HEK293 (cell line): ENCODE results near the gene PARP15.

Source experiments
- CTCF ChIA-PET: fragments of 350-600 bp; formaldehyde crosslinking; extraction: SDS; loops from one replicate; lab custom pipeline; 2021; ENCODE audit warnings: antibody characterized with exemption; lab: Yijun Ruan, JAX
- POLR2A ChIA-PET: fragments of 300-600 bp; formaldehyde crosslinking; extraction: SDS; loops from one replicate; lab custom pipeline; 2020; ENCODE audit warnings: antibody characterized with exemption, inconsistent platforms; lab: Yijun Ruan, JAX
- H3K27ac ChIP-seq: fragments of 200-500 bp; sonication (Bioruptor generic); 2 replicates; pipeline ENCODE4 v1.5.1; 2014; ENCODE audit warnings: low read depth, low read length, control low read depth, inconsistent platforms; ENCODE audit errors: extremely low read depth
- H3K36me3 ChIP-seq, 2 experiments: fragments of 200-500 bp in 1 of 2; sonication (Bioruptor generic) in 1 of 2; 1 replicate in 1 of 2; 2 replicates in 1 of 2; pipeline ENCODE4 v1.5.1; 2014 to 2017; ENCODE audit warnings: inconsistent platforms in 2 of 2, low read length in 2 of 2; ENCODE audit not compliant: control insufficient read depth in 2 of 2, insufficient read depth in 1 of 2
- H3K4me1 ChIP-seq: fragments of 200-500 bp; sonication (Bioruptor generic); 2 replicates; pipeline ENCODE4 v1.5.1; 2014; ENCODE audit warnings: mild to moderate bottlenecking, low read length, inconsistent platforms; ENCODE audit not compliant: control insufficient read depth, insufficient read depth
- H3K4me3 ChIP-seq: 2 replicates; pipeline ENCODE4 v1.5.1; 2011; ENCODE audit warnings: low read depth, mild to moderate bottlenecking, control low read depth, low read length, moderate library complexity
- H3K9me3 ChIP-seq: fragments of 200-500 bp; sonication (Bioruptor generic); 2 replicates; pipeline ENCODE4 v1.5.1; 2014; ENCODE audit warnings: low read depth, low read length, inconsistent platforms; ENCODE audit not compliant: control insufficient read depth, insufficient read depth
- EGR2 ChIP-seq: fragments of 450-650 bp; formaldehyde crosslinking; IDR thresholded peaks from 2 replicates; pipeline ENCODE4 v1.5.1; 2016; ENCODE audit warnings: low read depth, missing biosample characterization, missing genetic modification characterization
- GLIS2 ChIP-seq: fragments of 450-650 bp; formaldehyde crosslinking; IDR thresholded peaks from 2 replicates; pipeline ENCODE4 v1.5.1; 2016; ENCODE audit warnings: missing biosample characterization, missing genetic modification characterization
- KLF10 ChIP-seq: fragments of 450-650 bp; IDR thresholded peaks from 2 replicates; pipeline ENCODE4 v1.5.1; 2018; ENCODE audit warnings: missing biosample characterization, mild to moderate bottlenecking, missing genetic modification characterization
- ZBTB48 ChIP-seq: fragments of 450-650 bp; formaldehyde crosslinking; IDR thresholded peaks from 2 replicates; pipeline ENCODE4 v1.5.1; 2016; ENCODE audit warnings: missing biosample characterization, missing genetic modification characterization
- ZNF19 ChIP-seq: fragments of 450-650 bp; formaldehyde crosslinking; IDR thresholded peaks from 2 replicates; pipeline ENCODE4; 2016; ENCODE audit warnings: missing biosample characterization, missing genetic modification characterization, low read depth
- ZNF202 ChIP-seq: fragments of 450-650 bp; formaldehyde crosslinking; IDR thresholded peaks from 2 replicates; pipeline ENCODE4 v1.5.1; 2016; ENCODE audit warnings: missing biosample characterization, missing genetic modification characterization, borderline replicate concordance
- ZNF211 ChIP-seq: fragments of 450-650 bp; formaldehyde crosslinking; IDR thresholded peaks from 2 replicates; pipeline ENCODE4 v1.5.1; 2016; ENCODE audit warnings: low read depth, missing biosample characterization, missing genetic modification characterization
- ZNF214 ChIP-seq: fragments of 450-650 bp; formaldehyde crosslinking; IDR thresholded peaks from 2 replicates; pipeline ENCODE4 v1.5.1; 2017; ENCODE audit warnings: missing biosample characterization, mild to moderate bottlenecking, missing genetic modification characterization, borderline replicate concordance
- ZNF24 ChIP-seq: fragments of 450-650 bp; formaldehyde crosslinking; IDR thresholded peaks from 2 replicates; pipeline ENCODE4 v1.5.1; 2016; ENCODE audit warnings: missing biosample characterization, missing genetic modification characterization
- ZNF248 ChIP-seq: fragments of 450-650 bp; formaldehyde crosslinking; IDR thresholded peaks from 2 replicates; pipeline ENCODE4 v1.5.1; 2017; ENCODE audit warnings: missing biosample characterization, missing genetic modification characterization
- ZNF548 ChIP-seq: fragments of 450-650 bp; formaldehyde crosslinking; IDR thresholded peaks from 2 replicates; pipeline ENCODE4 v1.5.1; 2016; ENCODE audit warnings: missing biosample characterization, missing genetic modification characterization
- ZNF626 ChIP-seq: fragments of 450-650 bp; sonication (Bioruptor Pico); formaldehyde crosslinking; IDR thresholded peaks from 2 replicates; pipeline ENCODE4 v1.5.1; 2018; ENCODE audit warnings: missing biosample characterization, missing genetic modification characterization, inconsistent platforms
- ZNF629 ChIP-seq: fragments of 450-650 bp; formaldehyde crosslinking; IDR thresholded peaks from 2 replicates; pipeline ENCODE4 v1.5.1; 2017; ENCODE audit warnings: missing biosample characterization, missing genetic modification characterization
- TF ChIP-seq, protein P1 (sequence below): fragments of 450-650 bp; formaldehyde crosslinking; conservative IDR thresholded peaks from 2 replicates; pipeline ENCODE4 v1.5.1; 2016; ENCODE audit warnings: low read depth, missing biosample characterization, missing genetic modification characterization
- TF ChIP-seq, protein P2 (sequence below): fragments of 450-650 bp; formaldehyde crosslinking; IDR thresholded peaks from 2 replicates; pipeline ENCODE4 v1.5.1; 2016; ENCODE audit warnings: missing biosample characterization, missing genetic modification characterization, borderline replicate concordance
- TF ChIP-seq, protein P3 (sequence below): IDR thresholded peaks from 2 replicates; pipeline ENCODE4 v1.6.1; 2011; ENCODE audit warnings: mild to moderate bottlenecking, low read depth, low read length, borderline replicate concordance
- TF ChIP-seq, protein P4 (sequence below): fragments of 450-650 bp; formaldehyde crosslinking; IDR thresholded peaks from 2 replicates; pipeline ENCODE4 v1.5.1; 2016; ENCODE audit warnings: missing biosample characterization, missing genetic modification characterization
- TF ChIP-seq, protein P5 (sequence below): fragments of 450-650 bp; formaldehyde crosslinking; IDR thresholded peaks from 2 replicates; pipeline ENCODE4 v1.5.1; 2016; ENCODE audit warnings: missing biosample characterization, missing genetic modification characterization

PARP15 gene

DNA sequence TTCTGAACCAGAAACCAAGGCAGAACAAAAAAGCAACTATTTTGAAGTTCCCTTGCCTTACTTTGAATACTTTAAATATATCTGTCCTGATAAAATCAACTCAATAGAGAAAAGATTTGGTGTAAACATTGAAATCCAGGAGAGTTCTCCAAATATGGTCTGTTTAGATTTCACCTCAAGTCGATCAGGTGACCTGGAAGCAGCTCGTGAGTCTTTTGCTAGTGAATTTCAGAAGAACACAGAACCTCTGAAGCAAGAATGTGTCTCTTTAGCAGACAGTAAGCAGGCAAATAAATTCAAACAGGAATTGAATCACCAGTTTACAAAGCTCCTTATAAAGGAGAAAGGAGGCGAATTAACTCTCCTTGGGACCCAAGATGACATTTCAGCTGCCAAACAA, 8.7 kb upstream of the PARP15 start:
- no peaks in the 10 kb centered on the region for H3K9me3 ChIP-seq
- ChIA-PET POLR2A (no interaction called here), CTCF (interaction anchor here (0.6 kb wide), 1 partner anchor 13 kb away, joined by 5 read pairs; no protein-coding TSS in a partner anchor)
- no peak overlapping the region for H3K4me3 ChIP-seq
- TF ChIP-seq, protein P1, sequence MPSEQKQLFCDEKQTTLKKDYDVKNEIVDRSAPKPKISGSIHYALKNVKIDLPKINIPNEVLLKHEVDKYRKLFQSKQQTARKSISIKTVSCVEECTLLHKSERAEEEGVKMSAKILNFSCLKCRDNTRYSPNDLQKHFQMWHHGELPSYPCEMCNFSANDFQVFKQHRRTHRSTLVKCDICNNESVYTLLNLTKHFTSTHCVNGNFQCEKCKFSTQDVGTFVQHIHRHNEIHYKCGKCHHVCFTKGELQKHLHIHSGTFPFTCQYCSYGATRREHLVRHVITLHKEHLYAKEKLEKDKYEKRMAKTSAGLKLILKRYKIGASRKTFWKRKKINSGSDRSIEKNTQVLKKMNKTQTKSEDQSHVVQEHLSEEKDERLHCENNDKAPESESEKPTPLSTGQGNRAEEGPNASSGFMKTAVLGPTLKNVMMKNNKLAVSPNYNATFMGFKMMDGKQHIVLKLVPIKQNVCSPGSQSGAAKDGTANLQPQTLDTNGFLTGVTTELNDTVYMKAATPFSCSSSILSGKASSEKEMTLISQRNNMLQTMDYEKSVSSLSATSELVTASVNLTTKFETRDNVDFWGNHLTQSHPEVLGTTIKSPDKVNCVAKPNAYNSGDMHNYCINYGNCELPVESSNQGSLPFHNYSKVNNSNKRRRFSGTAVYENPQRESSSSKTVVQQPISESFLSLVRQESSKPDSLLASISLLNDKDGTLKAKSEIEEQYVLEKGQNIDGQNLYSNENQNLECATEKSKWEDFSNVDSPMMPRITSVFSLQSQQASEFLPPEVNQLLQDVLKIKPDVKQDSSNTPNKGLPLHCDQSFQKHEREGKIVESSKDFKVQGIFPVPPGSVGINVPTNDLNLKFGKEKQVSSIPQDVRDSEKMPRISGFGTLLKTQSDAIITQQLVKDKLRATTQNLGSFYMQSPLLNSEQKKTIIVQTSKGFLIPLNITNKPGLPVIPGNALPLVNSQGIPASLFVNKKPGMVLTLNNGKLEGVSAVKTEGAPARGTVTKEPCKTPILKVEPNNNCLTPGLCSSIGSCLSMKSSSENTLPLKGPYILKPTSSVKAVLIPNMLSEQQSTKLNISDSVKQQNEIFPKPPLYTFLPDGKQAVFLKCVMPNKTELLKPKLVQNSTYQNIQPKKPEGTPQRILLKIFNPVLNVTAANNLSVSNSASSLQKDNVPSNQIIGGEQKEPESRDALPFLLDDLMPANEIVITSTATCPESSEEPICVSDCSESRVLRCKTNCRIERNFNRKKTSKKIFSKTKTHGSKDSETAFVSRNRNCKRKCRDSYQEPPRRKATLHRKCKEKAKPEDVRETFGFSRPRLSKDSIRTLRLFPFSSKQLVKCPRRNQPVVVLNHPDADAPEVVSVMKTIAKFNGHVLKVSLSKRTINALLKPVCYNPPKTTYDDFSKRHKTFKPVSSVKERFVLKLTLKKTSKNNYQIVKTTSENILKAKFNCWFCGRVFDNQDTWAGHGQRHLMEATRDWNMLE (tag by site-specific recombination): no peak
- TF ChIP-seq ZNF202 (tag by site-specific recombination) (no peak), ZNF19 (tag by site-specific recombination) (no peak), ZNF248 (tag by site-specific recombination) (no peak), ZNF629 (tag by site-specific recombination) (no peak), ZNF24 (tag by site-specific recombination) (no peak), KLF10 (no peak), ZNF211 (no peak), ZBTB48 (tag by site-specific recombination) (no peak), ZNF214 (tag by site-specific recombination) (no peak), ZNF548 (tag by site-specific recombination) (no peak), ZNF626 (tag by site-specific recombination) (no peak), GLIS2 (tag by site-specific recombination) (no peak), EGR2 (no peak)
- TF ChIP-seq, protein P2, sequence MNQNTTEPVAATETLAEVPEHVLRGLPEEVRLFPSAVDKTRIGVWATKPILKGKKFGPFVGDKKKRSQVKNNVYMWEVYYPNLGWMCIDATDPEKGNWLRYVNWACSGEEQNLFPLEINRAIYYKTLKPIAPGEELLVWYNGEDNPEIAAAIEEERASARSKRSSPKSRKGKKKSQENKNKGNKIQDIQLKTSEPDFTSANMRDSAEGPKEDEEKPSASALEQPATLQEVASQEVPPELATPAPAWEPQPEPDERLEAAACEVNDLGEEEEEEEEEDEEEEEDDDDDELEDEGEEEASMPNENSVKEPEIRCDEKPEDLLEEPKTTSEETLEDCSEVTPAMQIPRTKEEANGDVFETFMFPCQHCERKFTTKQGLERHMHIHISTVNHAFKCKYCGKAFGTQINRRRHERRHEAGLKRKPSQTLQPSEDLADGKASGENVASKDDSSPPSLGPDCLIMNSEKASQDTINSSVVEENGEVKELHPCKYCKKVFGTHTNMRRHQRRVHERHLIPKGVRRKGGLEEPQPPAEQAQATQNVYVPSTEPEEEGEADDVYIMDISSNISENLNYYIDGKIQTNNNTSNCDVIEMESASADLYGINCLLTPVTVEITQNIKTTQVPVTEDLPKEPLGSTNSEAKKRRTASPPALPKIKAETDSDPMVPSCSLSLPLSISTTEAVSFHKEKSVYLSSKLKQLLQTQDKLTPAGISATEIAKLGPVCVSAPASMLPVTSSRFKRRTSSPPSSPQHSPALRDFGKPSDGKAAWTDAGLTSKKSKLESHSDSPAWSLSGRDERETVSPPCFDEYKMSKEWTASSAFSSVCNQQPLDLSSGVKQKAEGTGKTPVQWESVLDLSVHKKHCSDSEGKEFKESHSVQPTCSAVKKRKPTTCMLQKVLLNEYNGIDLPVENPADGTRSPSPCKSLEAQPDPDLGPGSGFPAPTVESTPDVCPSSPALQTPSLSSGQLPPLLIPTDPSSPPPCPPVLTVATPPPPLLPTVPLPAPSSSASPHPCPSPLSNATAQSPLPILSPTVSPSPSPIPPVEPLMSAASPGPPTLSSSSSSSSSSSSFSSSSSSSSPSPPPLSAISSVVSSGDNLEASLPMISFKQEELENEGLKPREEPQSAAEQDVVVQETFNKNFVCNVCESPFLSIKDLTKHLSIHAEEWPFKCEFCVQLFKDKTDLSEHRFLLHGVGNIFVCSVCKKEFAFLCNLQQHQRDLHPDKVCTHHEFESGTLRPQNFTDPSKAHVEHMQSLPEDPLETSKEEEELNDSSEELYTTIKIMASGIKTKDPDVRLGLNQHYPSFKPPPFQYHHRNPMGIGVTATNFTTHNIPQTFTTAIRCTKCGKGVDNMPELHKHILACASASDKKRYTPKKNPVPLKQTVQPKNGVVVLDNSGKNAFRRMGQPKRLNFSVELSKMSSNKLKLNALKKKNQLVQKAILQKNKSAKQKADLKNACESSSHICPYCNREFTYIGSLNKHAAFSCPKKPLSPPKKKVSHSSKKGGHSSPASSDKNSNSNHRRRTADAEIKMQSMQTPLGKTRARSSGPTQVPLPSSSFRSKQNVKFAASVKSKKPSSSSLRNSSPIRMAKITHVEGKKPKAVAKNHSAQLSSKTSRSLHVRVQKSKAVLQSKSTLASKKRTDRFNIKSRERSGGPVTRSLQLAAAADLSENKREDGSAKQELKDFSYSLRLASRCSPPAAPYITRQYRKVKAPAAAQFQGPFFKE (tag by site-specific recombination): no peak
- TF ChIP-seq, protein P3, sequence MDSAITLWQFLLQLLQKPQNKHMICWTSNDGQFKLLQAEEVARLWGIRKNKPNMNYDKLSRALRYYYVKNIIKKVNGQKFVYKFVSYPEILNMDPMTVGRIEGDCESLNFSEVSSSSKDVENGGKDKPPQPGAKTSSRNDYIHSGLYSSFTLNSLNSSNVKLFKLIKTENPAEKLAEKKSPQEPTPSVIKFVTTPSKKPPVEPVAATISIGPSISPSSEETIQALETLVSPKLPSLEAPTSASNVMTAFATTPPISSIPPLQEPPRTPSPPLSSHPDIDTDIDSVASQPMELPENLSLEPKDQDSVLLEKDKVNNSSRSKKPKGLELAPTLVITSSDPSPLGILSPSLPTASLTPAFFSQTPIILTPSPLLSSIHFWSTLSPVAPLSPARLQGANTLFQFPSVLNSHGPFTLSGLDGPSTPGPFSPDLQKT: no peak
- TF ChIP-seq, protein P4, sequence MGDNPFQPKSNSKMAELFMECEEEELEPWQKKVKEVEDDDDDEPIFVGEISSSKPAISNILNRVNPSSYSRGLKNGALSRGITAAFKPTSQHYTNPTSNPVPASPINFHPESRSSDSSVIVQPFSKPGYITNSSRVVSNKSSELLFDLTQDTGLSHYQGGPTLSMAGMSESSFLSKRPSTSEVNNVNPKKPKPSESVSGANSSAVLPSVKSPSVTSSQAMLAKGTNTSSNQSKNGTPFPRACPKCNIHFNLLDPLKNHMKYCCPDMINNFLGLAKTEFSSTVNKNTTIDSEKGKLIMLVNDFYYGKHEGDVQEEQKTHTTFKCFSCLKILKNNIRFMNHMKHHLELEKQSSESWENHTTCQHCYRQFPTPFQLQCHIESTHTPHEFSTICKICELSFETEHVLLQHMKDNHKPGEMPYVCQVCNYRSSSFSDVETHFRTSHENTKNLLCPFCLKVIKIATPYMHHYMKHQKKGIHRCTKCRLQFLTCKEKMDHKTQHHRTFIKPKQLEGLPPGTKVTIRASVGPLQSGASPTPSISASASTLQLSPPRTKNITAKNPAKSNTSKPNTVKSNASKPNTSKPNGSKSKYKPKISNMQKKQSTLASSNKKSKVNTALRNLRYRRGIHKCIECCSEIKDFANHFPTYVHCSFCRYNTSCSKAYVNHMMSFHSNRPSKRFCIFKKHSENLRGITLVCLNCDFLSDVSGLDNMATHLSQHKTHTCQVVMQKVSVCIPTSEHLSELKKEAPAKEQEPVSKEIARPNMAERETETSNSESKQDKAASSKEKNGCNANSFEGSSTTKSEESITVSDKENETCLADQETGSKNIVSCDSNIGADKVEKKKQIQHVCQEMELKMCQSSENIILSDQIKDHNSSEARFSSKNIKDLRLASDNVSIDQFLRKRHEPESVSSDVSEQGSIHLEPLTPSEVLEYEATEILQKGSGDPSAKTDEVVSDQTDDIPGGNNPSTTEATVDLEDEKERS (tag by site-specific recombination): no peak
- TF ChIP-seq, protein P5, sequence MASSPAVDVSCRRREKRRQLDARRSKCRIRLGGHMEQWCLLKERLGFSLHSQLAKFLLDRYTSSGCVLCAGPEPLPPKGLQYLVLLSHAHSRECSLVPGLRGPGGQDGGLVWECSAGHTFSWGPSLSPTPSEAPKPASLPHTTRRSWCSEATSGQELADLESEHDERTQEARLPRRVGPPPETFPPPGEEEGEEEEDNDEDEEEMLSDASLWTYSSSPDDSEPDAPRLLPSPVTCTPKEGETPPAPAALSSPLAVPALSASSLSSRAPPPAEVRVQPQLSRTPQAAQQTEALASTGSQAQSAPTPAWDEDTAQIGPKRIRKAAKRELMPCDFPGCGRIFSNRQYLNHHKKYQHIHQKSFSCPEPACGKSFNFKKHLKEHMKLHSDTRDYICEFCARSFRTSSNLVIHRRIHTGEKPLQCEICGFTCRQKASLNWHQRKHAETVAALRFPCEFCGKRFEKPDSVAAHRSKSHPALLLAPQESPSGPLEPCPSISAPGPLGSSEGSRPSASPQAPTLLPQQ (tag by site-specific recombination): no peak
- peaks cover 0 to 8% of the 10 kb centered on the region in 2 experiments; a peak in 1 of 3 replicates for H3K36me3 ChIP-seq
- no peaks in the 10 kb centered on the region for H3K4me1 ChIP-seq
- H3K27ac ChIP-seq: no peak overlapping the region
